Dedifferentiated amniotic fluid mesenchymal stem cell (primary cell): ENCODE results near the gene MRPS23.

ENCODE experiments used
- DNase-seq: peaks from one replicate; pipeline ENCODE4 v3.0.0-alpha.2; 2016; ENCODE audit errors: extremely low spot score

The MRPS23 gene

GRCh38 chr17:57794841-57795240 lies 55.0 kb downstream of the MRPS23 start:
- DNase-seq = no peak

GRCh38 chr17:57788725-57789124 lies 61.1 kb downstream of the MRPS23 start:
- no peak for DNase-seq

DNA sequence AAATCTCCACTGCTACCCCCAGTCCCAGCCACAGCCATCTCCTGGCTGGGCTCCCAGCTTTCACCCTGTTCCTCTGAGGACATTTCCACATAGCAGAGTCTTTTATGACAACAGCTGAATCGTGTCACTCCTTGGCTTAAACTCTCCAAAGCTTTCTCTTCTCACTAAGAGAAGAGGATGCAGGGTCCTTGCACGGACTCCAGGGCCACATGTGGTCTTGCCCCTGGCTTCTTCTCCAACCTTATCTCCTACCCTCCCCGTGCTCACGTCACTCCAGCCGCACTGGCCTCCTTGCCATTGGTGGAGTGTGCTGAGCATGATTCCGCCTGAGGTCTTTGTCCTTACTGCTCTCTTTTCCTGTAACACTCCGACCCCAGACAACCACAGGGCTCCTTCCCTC lies 64.8 kb downstream of the MRPS23 start:
- DNase-seq = no peak
